Gastrocnemius medialis (tissue), 4 donors: ENCODE measurements around the gene SRGAP2B.
"Not testable (repeated sequence)": the region's sequence is repeated elsewhere in the genome, so short reads cannot be mapped to it uniquely, and the experiment has no call there.

Experiments
- POLR2A ChIP-seq, 2 donors: fragments of 450-650 bp; IDR thresholded peaks; one replicate each; pipeline ENCODE4 v1.6.1; 2017; ENCODE audit warnings: antibody characterized with exemption in 2 of 2, mild to moderate bottlenecking in 2 of 2, moderate library complexity in 2 of 2
- TF ChIP-seq, protein P1 (sequence below), 5 experiments: fragments of 450-650 bp in 3 of 5; fragments of 200-600 bp in 2 of 5; sonication (generic) in 2 of 5; IDR thresholded peaks in 4 of 5; conservative IDR thresholded peaks in 1 of 5; 1 replicate in 4 of 5; 2 replicates in 1 of 5; pipeline ENCODE4 v1.5.1; 2016 to 2019; ENCODE audit warnings: antibody characterized with exemption in 5 of 5, mild to moderate bottlenecking in 3 of 5, moderate library complexity in 3 of 5

- TF ChIP-seq, protein P1, sequence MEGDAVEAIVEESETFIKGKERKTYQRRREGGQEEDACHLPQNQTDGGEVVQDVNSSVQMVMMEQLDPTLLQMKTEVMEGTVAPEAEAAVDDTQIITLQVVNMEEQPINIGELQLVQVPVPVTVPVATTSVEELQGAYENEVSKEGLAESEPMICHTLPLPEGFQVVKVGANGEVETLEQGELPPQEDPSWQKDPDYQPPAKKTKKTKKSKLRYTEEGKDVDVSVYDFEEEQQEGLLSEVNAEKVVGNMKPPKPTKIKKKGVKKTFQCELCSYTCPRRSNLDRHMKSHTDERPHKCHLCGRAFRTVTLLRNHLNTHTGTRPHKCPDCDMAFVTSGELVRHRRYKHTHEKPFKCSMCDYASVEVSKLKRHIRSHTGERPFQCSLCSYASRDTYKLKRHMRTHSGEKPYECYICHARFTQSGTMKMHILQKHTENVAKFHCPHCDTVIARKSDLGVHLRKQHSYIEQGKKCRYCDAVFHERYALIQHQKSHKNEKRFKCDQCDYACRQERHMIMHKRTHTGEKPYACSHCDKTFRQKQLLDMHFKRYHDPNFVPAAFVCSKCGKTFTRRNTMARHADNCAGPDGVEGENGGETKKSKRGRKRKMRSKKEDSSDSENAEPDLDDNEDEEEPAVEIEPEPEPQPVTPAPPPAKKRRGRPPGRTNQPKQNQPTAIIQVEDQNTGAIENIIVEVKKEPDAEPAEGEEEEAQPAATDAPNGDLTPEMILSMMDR (IDR thresholded peaks at IDR 0.05 in 4 of 5, conservative IDR thresholded peaks at IDR 0.05 in 1 of 5), result not testable (repeated sequence)
- not testable (repeated sequence) for TF ChIP-seq POLR2A (IDR thresholded peaks at IDR 0.05)
Observed at GRCh38 chr1:144940054-144940453, 155.1 kb downstream of the SRGAP2B start.
